HG03342 (cell line): ENCODE results near the gene NRXN3.
"Not testable (repeated sequence)": the region's sequence is repeated elsewhere in the genome, so short reads cannot be mapped to it uniquely, and the experiment has no call there.

Experiments used
- ATAC-seq: cut with Tn5 transposase; IDR thresholded peaks from one replicate; pipeline ENCODE4 v1.9.1; 2021; ENCODE audit warnings: mild to moderate bottlenecking, moderate library complexity; ENCODE audit not compliant: unreplicated experiment

Gene NRXN3

GRCh38 chr14:78469947-78470346 lies 299.8 kb downstream of the NRXN3 start:
- no peak for ATAC-seq

GRCh38 chr14:78479127-78479780 lies 309.1 kb downstream of the NRXN3 start:
- ATAC-seq = no peak

- no peak for ATAC-seq
These were observed 313.9 kb downstream of the NRXN3 start for GRCh38 chr14:78484028-78484427.

- ATAC-seq = no peak
These were observed 315.9 kb downstream of the NRXN3 start for GRCh38 chr14:78486081-78486480.

GRCh38 chr14:78486621-78487020 lies 316.4 kb downstream of the NRXN3 start:
- ATAC-seq = no peak

- not testable (repeated sequence) for ATAC-seq
These were observed 317.4 kb downstream of the NRXN3 start for GRCh38 chr14:78487573-78487972.

- no peak for ATAC-seq
These were observed 318.8 kb downstream of the NRXN3 start for GRCh38 chr14:78488938-78489337.

- ATAC-seq = no peak
These were observed 320.9 kb downstream of the NRXN3 start for GRCh38 chr14:78491048-78491447.

GRCh38 chr14:78498062-78498595 lies 328.0 kb downstream of the NRXN3 start:
- no peak for ATAC-seq

- ATAC-seq = no peak
These were observed 331.7 kb downstream of the NRXN3 start for GRCh38 chr14:78501909-78502308.

- ATAC-seq = no peak
These were observed 337.9 kb downstream of the NRXN3 start for GRCh38 chr14:78508023-78508422.

GRCh38 chr14:78509516-78509915 lies 339.3 kb downstream of the NRXN3 start:
- no peak for ATAC-seq

GRCh38 chr14:78512021-78512420 lies 341.8 kb downstream of the NRXN3 start:
- no peak for ATAC-seq

GRCh38 chr14:78519863-78520262 lies 349.7 kb downstream of the NRXN3 start:
- no peak for ATAC-seq

GRCh38 chr14:78524196-78524595 lies 354.0 kb downstream of the NRXN3 start:
- ATAC-seq = no peak

GRCh38 chr14:78524766-78525165 lies 354.6 kb downstream of the NRXN3 start:
- no peak for ATAC-seq

- ATAC-seq = no peak
These were observed 359.9 kb downstream of the NRXN3 start for GRCh38 chr14:78530078-78530477.

- no peak for ATAC-seq
These were observed 364.0 kb downstream of the NRXN3 start for GRCh38 chr14:78534141-78534540.

GRCh38 chr14:78535041-78535440 lies 364.9 kb downstream of the NRXN3 start:
- no peak for ATAC-seq

GRCh38 chr14:78541788-78542187 lies 371.6 kb downstream of the NRXN3 start:
- not testable (repeated sequence) for ATAC-seq

- no peak for ATAC-seq
These were observed 373.3 kb downstream of the NRXN3 start for GRCh38 chr14:78543433-78543832.

- ATAC-seq = no peak
These were observed 390.9 kb downstream of the NRXN3 start for GRCh38 chr14:78561074-78561473.
